GM19238 (cell line): ENCODE data around the gene EHF.

Experiments
- DNase-seq: peaks from one replicate; pipeline ENCODE4 v3.0.0; 2011; ENCODE audit warnings: low spot score; ENCODE audit not compliant: insufficient read length

The EHF gene

GRCh38 chr11:34643846-34644245, 23.0 kb downstream of the EHF start:
- no peak for DNase-seq

- no peak for DNase-seq
These were observed 23.9 kb downstream of the EHF start for GRCh38 chr11:34644669-34645406.

GRCh38 chr11:34646431-34646830, 25.5 kb downstream of the EHF start:
- no peak for DNase-seq

- no peak for DNase-seq
These were observed 26.2 kb downstream of the EHF start for GRCh38 chr11:34647131-34647530.

GRCh38 chr11:34647532-34647931, 26.6 kb downstream of the EHF start:
- no peak for DNase-seq

GRCh38 chr11:34648036-34648435, 27.1 kb downstream of the EHF start:
- DNase-seq, result no peak

GRCh38 chr11:34649597-34649996, 28.7 kb downstream of the EHF start:
- DNase-seq, result no peak

GRCh38 chr11:34650528-34650927, 29.6 kb downstream of the EHF start:
- DNase-seq, result peak; percentile 65

- DNase-seq, result no peak
These were observed 30.7 kb downstream of the EHF start for GRCh38 chr11:34651551-34651950.

- DNase-seq, result no peak
These were observed 31.5 kb downstream of the EHF start for GRCh38 chr11:34652191-34652973.

GRCh38 chr11:34653031-34653430, 32.1 kb downstream of the EHF start:
- no peak for DNase-seq

GRCh38 chr11:34653851-34654482, 33.1 kb downstream of the EHF start:
- no peak for DNase-seq

- no peak for DNase-seq
These were observed 33.8 kb downstream of the EHF start for GRCh38 chr11:34654483-34655334.

- no peak for DNase-seq
These were observed 34.6 kb downstream of the EHF start for GRCh38 chr11:34655335-34656008.

GRCh38 chr11:34656062-34656720, 35.3 kb downstream of the EHF start:
- no peak for DNase-seq

- no peak for DNase-seq
These were observed 37.5 kb downstream of the EHF start for GRCh38 chr11:34658071-34659015.

GRCh38 chr11:34659096-34659733, 38.3 kb downstream of the EHF start:
- no peak for DNase-seq

- no peak for DNase-seq
These were observed 44.4 kb downstream of the EHF start for GRCh38 chr11:34665077-34665835.
